Measurements from ENCODE around the gene LRRC71. TPM values are rescaled to one million over a fixed set of nuclear protein-coding genes. Genes with fewer than 3 reads are reported as not detected.

LRRC71 gene
- total RNA-seq, 2 donors from 2014 or later = not detected

- H3K36me3 ChIP-seq (replicated peaks in 1 of 2; ENCODE audit: insufficient read depth in 1 of 2, low read depth in 2 of 2) = peaks cover 0 to 10% of the 10 kb centered on the region in 2 donors
- DNase-seq = no peak
- H3K27me3 ChIP-seq = no peaks in the 10 kb centered on the region
Observed at GRCh38 chr1:156936191-156936590, 15.8 kb downstream of the LRRC71 start.

GRCh38 chr1:156936721-156937220 is 16.3 kb downstream of the LRRC71 start:
- Histone ChIP-seq H3K27ac (no peak overlapping the region), H3K4me1 (peaks cover 3% of the 10 kb centered on the region), H3K36me3 (replicated peaks in 1 of 2; ENCODE audit: insufficient read depth in 1 of 2, low read depth in 2 of 2) (peaks cover 0 to 16% of the 10 kb centered on the region in 2 donors), H3K9me3 (no peaks in the 10 kb centered on the region), H3K4me3 (no peak overlapping the region), H3K27me3 (no peaks in the 10 kb centered on the region)
- WGBS, 2 donors = 82 to 84% methylated on average over 6 to 10 of the region's 10 CpGs
- ATAC-seq (no peak), DNase-seq (no peak)
- TF ChIP-seq CTCF (IDR thresholded peaks at IDR 0.05) (no peak), POLR2A (IDR thresholded peaks at IDR 0.05) (no peak)
- intact Hi-C loops (cut with DNase I) = no loop called here

More at GRCh38 chr1:156936191-156936590, 15.8 kb downstream of the LRRC71 start:
- WGBS, 2 donors = 83 to 97% methylated on average over 5 of the region's 5 CpGs
- H3K27ac ChIP-seq = no peak overlapping the region
- ATAC-seq = no peak
- peaks cover 7% of the 10 kb centered on the region for H3K4me1 ChIP-seq
- no peak overlapping the region for H3K4me3 ChIP-seq
- intact Hi-C loops (cut with DNase I) = no loop called here
- no peaks in the 10 kb centered on the region for H3K9me3 ChIP-seq
- TF ChIP-seq POLR2A (IDR thresholded peaks at IDR 0.05) (no peak), CTCF (IDR thresholded peaks at IDR 0.05) (no peak)

GRCh38 chr1:156937883-156938282 is 17.5 kb downstream of the LRRC71 start:
- Histone ChIP-seq H3K36me3 (replicated peaks in 1 of 2; ENCODE audit: insufficient read depth in 1 of 2, low read depth in 2 of 2) (peaks cover 0 to 25% of the 10 kb centered on the region in 2 donors), H3K4me3 (no peak overlapping the region), H3K27me3 (no peaks in the 10 kb centered on the region), H3K27ac (no peak overlapping the region), H3K4me1 (no peaks in the 10 kb centered on the region), H3K9me3 (no peaks in the 10 kb centered on the region)
- intact Hi-C loops (cut with DNase I) = no loop called here
- ATAC-seq (no peak), DNase-seq (no peak)
- TF ChIP-seq POLR2A (IDR thresholded peaks at IDR 0.05) (no peak), CTCF (IDR thresholded peaks at IDR 0.05) (no peak)
- 70 to 85% methylated on average over 8 of the region's 8 CpGs for WGBS, 2 donors

GRCh38 chr1:156938813-156939212 is 18.4 kb downstream of the LRRC71 start:
- no peak for ATAC-seq
- Histone ChIP-seq H3K4me3 (no peak overlapping the region), H3K4me1 (no peaks in the 10 kb centered on the region), H3K9me3 (no peaks in the 10 kb centered on the region), H3K36me3 (replicated peaks in 1 of 2; ENCODE audit: insufficient read depth in 1 of 2, low read depth in 2 of 2) (peaks cover 0 to 29% of the 10 kb centered on the region in 2 donors), H3K27ac (no peak overlapping the region), H3K27me3 (no peaks in the 10 kb centered on the region)
- no peak for TF ChIP-seq POLR2A (IDR thresholded peaks at IDR 0.05)
- no peak for TF ChIP-seq CTCF (IDR thresholded peaks at IDR 0.05)
- 70 to 78% methylated on average over 7 of the region's 7 CpGs for WGBS, 2 donors
- intact Hi-C loops (cut with DNase I) = no loop called here
- DNase-seq = no peak

- peaks cover 0 to 38% of the 10 kb centered on the region in 2 donors for H3K36me3 ChIP-seq (replicated peaks in 1 of 2; ENCODE audit: insufficient read depth in 1 of 2, low read depth in 2 of 2)
- no peak for TF ChIP-seq CTCF (IDR thresholded peaks at IDR 0.05)
- no peak for TF ChIP-seq POLR2A (IDR thresholded peaks at IDR 0.05)
- no peaks in the 10 kb centered on the region for H3K4me1 ChIP-seq
- intact Hi-C loops (cut with DNase I) = no loop called here
- DNase-seq = no peak
- 82 to 89% methylated on average over 3 to 13 of the region's 13 CpGs for WGBS, 2 donors
- H3K27ac ChIP-seq = no peak overlapping the region
- H3K27me3 ChIP-seq = no peaks in the 10 kb centered on the region
- H3K9me3 ChIP-seq = no peaks in the 10 kb centered on the region
- H3K4me3 ChIP-seq = no peak overlapping the region
- ATAC-seq = no peak
Observed at GRCh38 chr1:156939786-156940334, 19.4 kb downstream of the LRRC71 start.

Measured in body of pancreas (tissue), 4 donors.